B cell (primary cell): ENCODE data around the gene PRKAG2. TPM values are rescaled to one million over a fixed set of nuclear protein-coding genes. Genes with fewer than 3 reads are reported as not detected.
"Not testable (repeated sequence)": the region's sequence is repeated elsewhere in the genome, so short reads cannot be mapped to it uniquely, and the experiment has no call there.

Source experiments
- ATAC-seq: fragments of 200-7000 bp; cut with Tn5 transposase; one replicate; pipeline ENCODE4 v1.10.0; 2021; ENCODE audit warnings: low read depth, mild to moderate bottlenecking, moderate number of reproducible peaks, moderate library complexity
- CTCF ChIA-PET: fragments of 350-600 bp; sonication (Branson Sonifier 250); formaldehyde crosslinking; loops from one replicate; lab custom pipeline; 2021; ENCODE audit warnings: antibody characterized with exemption, inconsistent platforms; lab: Charles Lee
- POLR2A ChIA-PET: fragments of 350-600 bp; sonication (Branson Sonifier 250); formaldehyde crosslinking; loops from one replicate; lab custom pipeline; 2021; ENCODE audit warnings: antibody characterized with exemption; lab: Charles Lee
- DNase-seq: peaks from one replicate; pipeline ENCODE4 v3.0.0; 2013
- H2AFZ ChIP-seq: 2 replicates; pipeline ENCODE4 v1.6.1; 2012; ENCODE audit warnings: mild to moderate bottlenecking, low read depth, low read length; ENCODE audit not compliant: insufficient read depth, poor library complexity, severe bottlenecking
- H3K27ac ChIP-seq, 2 donors: 1 replicate in 1 of 2; 2 replicates in 1 of 2; pipeline ENCODE4 v1.5.1; 2012 to 2013; ENCODE audit warnings: low read length in 2 of 2, mild to moderate bottlenecking in 2 of 2, moderate library complexity in 1 of 2
- H3K27me3 ChIP-seq, 4 experiments: fragments of 200-600 bp in 1 of 4; sonication (generic) in 1 of 4; replicated peaks in 1 of 4; 1 replicate in 2 of 4; 2 replicates in 2 of 4; pipeline versions ENCODE4 v1.6.1 to v1.7.0; 2013 to 2016; ENCODE audit warnings: low read length in 3 of 4, mild to moderate bottlenecking in 2 of 4, mixed read lengths in 1 of 4, moderate library complexity in 1 of 4; ENCODE audit not compliant: insufficient read depth in 4 of 4, control insufficient read depth in 3 of 4; ENCODE audit errors: control extremely low read depth in 1 of 4
- H3K36me3 ChIP-seq, 2 experiments: replicated peaks in 1 of 2; 1 replicate in 1 of 2; 2 replicates in 1 of 2; pipeline versions ENCODE4 v1.6.1 to v1.7.1; 2013; ENCODE audit warnings: low read length in 1 of 2; ENCODE audit not compliant: insufficient read depth in 2 of 2, control insufficient read depth in 1 of 2; ENCODE audit errors: control extremely low read depth in 1 of 2, extremely low read depth in 1 of 2
- H3K4me1 ChIP-seq, 2 donors: fragments of 200-600 bp in 1 of 2; sonication (generic) in 1 of 2; 1 replicate in 1 of 2; 2 replicates in 1 of 2; pipeline versions ENCODE4 v1.5.1 to v1.6.1; 2013 to 2017; ENCODE audit warnings: low read length in 2 of 2; ENCODE audit not compliant: control insufficient read depth in 2 of 2, insufficient read depth in 2 of 2
- H3K4me2 ChIP-seq: replicated peaks from 2 replicates; pipeline ENCODE3; 2012; ENCODE audit warnings: mild to moderate bottlenecking, low read depth, low read length; ENCODE audit not compliant: poor library complexity, severe bottlenecking
- H3K4me3 ChIP-seq, 5 experiments: fragments of 200-600 bp in 1 of 5; sonication (generic) in 1 of 5; 1 replicate in 3 of 5; 2 replicates in 2 of 5; pipeline versions ENCODE4 v1.5.1 to v1.7.0; 2011 to 2016; ENCODE audit warnings: low read length in 4 of 5, mild to moderate bottlenecking in 4 of 5, low read depth in 2 of 5, control low read depth in 1 of 5, moderate library complexity in 1 of 5; ENCODE audit not compliant: insufficient read depth in 1 of 5; ENCODE audit errors: control extremely low read depth in 1 of 5, extremely low read depth in 1 of 5
- H3K79me2 ChIP-seq: fragments of 200-600 bp; sonication (generic); one replicate; pipeline ENCODE4 v1.6.0; 2016; ENCODE audit warnings: low read length; ENCODE audit not compliant: control insufficient read depth, insufficient read depth
- H3K9ac ChIP-seq: fragments of 200-600 bp; sonication (generic); 2 replicates; pipeline ENCODE4 v1.6.1; 2017; ENCODE audit warnings: mild to moderate bottlenecking, low read length, moderate library complexity
- H3K9me3 ChIP-seq, 3 donors: one replicate each; pipeline versions ENCODE4 v1.6.1 to v1.7.1; 2013; ENCODE audit warnings: low read length in 2 of 3; ENCODE audit not compliant: control insufficient read depth in 2 of 3, insufficient read depth in 1 of 3; ENCODE audit errors: control extremely low read depth in 1 of 3
- H4K20me1 ChIP-seq: 2 replicates; pipeline ENCODE4 v1.6.0; 2012; ENCODE audit warnings: mild to moderate bottlenecking, low read length; ENCODE audit not compliant: insufficient read depth, control insufficient read depth, poor library complexity, severe bottlenecking
- H3K27ac Mint-ChIP-seq: one replicate; pipeline ENCODE4 v1.8.0; 2021; ENCODE audit warnings: mixed read lengths
- H3K27me3 Mint-ChIP-seq: one replicate; pipeline ENCODE4 v1.8.0; 2021; ENCODE audit warnings: mixed read lengths
- H3K4me1 Mint-ChIP-seq: one replicate; pipeline ENCODE4 v1.8.0; 2021; ENCODE audit warnings: mixed read lengths
- H3K4me3 Mint-ChIP-seq: one replicate; pipeline ENCODE4 v1.8.0; 2021; ENCODE audit warnings: mixed read lengths
- H3K9me3 Mint-ChIP-seq: one replicate; pipeline ENCODE4 v1.8.0; 2022; ENCODE audit warnings: mixed read lengths; ENCODE audit not compliant: insufficient read depth
- EZH2 ChIP-seq: IDR thresholded peaks from 2 replicates; pipeline ENCODE4 v1.6.1; 2012; ENCODE audit warnings: borderline replicate concordance, low read depth, mild to moderate bottlenecking, moderate library complexity, low read length; ENCODE audit not compliant: insufficient read depth, poor library complexity, severe bottlenecking
- WGBS: methylation state at CpG from one replicate; pipeline ENCODE4 v1.1.5; 2013; ENCODE audit warnings: missing lambda C conversion rate; ENCODE audit not compliant: insufficient coverage; 5-methylcytosine and 5-hydroxymethylcytosine counted together
- intact Hi-C: fragments of 100-400 bp; cut with micrococcal nuclease; formaldehyde crosslinking; loops from one replicate; pipeline ENCODE4 v1.10.0; 2022
- polyA plus RNA-seq: library from polyadenylated mRNA; depleted of rRNA; stranded (reverse); fragments of >200 nt; gene quantifications from 2 replicates; pipeline ENCODE4 v1.2.3, GENCODE V29; 2012
- total RNA-seq, 2 donors: library from RNA; stranded (reverse); fragments of 120-200 nt in 1 of 2; gene quantifications; 1 replicate in 1 of 2; 2 replicates in 1 of 2; pipeline versions ENCODE4 v1.2.3 to v1.2.4, GENCODE V29; 2013 to 2022
- TF ChIP-seq, protein P1 (sequence below): fragments of 200-600 bp; IDR thresholded peaks from one replicate; pipeline ENCODE4 v1.8.0; 2022; ENCODE audit warnings: antibody characterized with exemption, mild to moderate bottlenecking

The PRKAG2 gene
- total and polyA plus RNA-seq, 2 donors (not counting 1 experiment from before 2014, with no cell fraction given) = 22.1 to 56.3 TPM

DNA sequence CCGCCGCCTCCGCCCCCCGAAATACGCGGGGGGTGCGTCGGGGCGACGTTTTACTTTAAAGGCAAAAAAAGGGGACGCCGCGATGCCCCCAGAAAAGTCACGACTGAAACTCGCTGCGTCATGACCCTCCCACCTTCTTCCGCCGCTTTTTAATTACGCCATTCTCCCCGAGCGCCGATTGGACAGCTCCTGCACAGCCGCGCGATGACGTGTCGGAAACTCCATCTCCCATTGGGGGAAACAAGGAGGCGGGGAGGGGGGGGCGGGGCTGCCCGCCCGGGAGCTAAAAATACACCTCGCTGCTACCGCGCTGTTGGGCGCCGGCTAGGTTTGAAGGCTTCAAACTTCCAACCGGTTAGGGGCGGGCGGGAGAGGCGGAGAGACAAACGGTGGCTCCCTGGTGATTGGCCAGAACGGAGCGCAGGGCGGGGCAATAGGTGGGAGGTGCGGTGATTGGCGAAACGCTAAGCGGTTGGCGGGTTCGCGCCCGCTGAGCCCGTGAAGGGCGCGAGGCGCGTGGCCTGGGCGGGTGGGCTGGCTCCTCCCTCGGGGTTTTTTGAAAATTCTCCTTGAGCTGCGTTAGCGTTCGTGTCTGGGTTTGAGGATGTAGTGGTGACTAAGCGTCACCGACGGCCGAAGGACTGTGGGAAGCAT, 357.0 kb downstream of the PRKAG2 start, which contains the start of gene RHEB:
RHEB (minus strand) TSS at position 131 of the 654 bp plus-strand sequence. CDS start 384 bp downstream, outside the sequence.
- ChIA-PET POLR2A (interaction anchor here (0.6 to 1.8 kb wide), 3 partner anchors 27 to 356 kb away, joined by 3 to 14 read pairs (median 3); no protein-coding TSS in a partner anchor), CTCF (interaction anchor here (0.9 to 2.0 kb wide), 4 partner anchors 112 to 263 kb away, joined by 3 to 15 read pairs (median 4); partner anchors contain the start of gene NUB1)
- Histone ChIP-seq H3K27ac (peak within 1 kb of the TSS; percentile 78 to 93), H2AFZ (peak within 1 kb of the TSS; percentile 92), H3K4me3 (peak within 1 kb of the TSS; percentile 63 to 79 (median 74)), H3K9me3 (peaks cover 0 to 7% (median 0%) of the 10 kb centered on the region in 3 donors), H3K9ac (peak within 1 kb of the TSS; percentile 71), H4K20me1 (peaks cover 37% of the 10 kb centered on the region), H3K79me2 (peaks cover 39% of the 10 kb centered on the region), H3K4me1 (peaks cover 18 to 27% of the 10 kb centered on the region in 2 donors), H3K27me3 (peaks cover 0 to 4% (median 2%) of the 10 kb centered on the region in 4 experiments), H3K4me2 (peak within 1 kb of the TSS; percentile 99), H3K36me3 (no peaks in the 10 kb centered on the region)
- intact Hi-C loops = loop anchor here (1.0 to 10.0 kb wide), 5 partner anchors 45 to 357 kb away; partner anchors contain the start of genes ABCF2 and PRKAG2
- H3K9me3 Mint-ChIP-seq = no peaks in the 10 kb centered on the region
- peak within 1 kb of the TSS; percentile 82 for H3K4me3 Mint-ChIP-seq
- H3K4me1 Mint-ChIP-seq = peaks cover 37% of the 10 kb centered on the region
- H3K27ac Mint-ChIP-seq = peak within 1 kb of the TSS; percentile 95
- no peak for TF ChIP-seq EZH2
- TF ChIP-seq, protein P1, sequence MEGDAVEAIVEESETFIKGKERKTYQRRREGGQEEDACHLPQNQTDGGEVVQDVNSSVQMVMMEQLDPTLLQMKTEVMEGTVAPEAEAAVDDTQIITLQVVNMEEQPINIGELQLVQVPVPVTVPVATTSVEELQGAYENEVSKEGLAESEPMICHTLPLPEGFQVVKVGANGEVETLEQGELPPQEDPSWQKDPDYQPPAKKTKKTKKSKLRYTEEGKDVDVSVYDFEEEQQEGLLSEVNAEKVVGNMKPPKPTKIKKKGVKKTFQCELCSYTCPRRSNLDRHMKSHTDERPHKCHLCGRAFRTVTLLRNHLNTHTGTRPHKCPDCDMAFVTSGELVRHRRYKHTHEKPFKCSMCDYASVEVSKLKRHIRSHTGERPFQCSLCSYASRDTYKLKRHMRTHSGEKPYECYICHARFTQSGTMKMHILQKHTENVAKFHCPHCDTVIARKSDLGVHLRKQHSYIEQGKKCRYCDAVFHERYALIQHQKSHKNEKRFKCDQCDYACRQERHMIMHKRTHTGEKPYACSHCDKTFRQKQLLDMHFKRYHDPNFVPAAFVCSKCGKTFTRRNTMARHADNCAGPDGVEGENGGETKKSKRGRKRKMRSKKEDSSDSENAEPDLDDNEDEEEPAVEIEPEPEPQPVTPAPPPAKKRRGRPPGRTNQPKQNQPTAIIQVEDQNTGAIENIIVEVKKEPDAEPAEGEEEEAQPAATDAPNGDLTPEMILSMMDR = no peak
- WGBS = under 1% methylated on average over 56 of the region's 66 CpGs
- DNase-seq (peak; percentile 99), ATAC-seq (peak; percentile 81)
- H3K27me3 Mint-ChIP-seq = peaks cover 3% of the 10 kb centered on the region

DNA sequence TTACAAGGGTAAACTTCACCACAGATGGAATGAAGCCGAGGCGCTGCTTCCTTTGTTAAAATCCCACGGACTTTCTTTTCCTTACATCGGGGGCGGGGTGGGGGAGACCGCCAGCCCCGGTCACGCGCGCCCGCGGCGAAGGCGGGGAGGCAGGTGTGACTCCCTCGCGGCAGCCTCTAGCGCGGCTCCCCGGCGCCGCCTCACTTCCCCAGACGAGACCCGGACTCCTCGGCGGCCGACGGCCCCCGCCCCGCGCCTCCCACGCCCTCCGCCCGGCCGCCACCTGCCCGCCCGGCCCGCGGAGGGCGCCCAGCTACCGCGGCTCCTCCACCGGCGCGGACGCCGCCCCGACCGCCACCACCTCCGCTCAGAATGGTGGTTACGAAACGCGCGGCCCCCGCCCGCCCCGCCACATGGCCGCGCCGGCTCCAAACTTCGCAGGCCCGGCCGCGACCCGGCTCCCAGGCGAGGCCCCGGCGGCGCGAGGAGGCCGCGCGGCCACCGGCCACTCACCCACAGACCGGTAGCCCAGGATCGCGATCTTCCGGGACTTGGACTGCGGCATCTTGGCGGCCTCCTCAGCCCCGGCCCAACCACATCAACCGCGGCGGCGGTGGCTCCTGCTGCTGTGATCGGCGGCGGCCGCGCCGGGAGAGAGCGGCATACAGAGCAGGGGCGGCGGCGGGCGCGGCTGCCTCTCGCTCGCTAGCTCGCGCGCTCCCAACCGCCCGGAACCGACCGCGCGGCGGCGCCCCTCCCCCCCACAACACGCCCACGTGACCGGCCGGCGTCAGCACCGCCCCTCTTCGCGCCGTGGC, 357.8 kb downstream of the PRKAG2 start:
- H2AFZ ChIP-seq, H3K27me3 ChIP-seq, H3K9me3 ChIP-seq, H3K27me3 Mint-ChIP-seq, H3K36me3 ChIP-seq, H3K9me3 Mint-ChIP-seq: not testable (repeated sequence)
- DNase-seq = peak; percentile 86
- peak; percentile 63 for ATAC-seq
- ChIA-PET POLR2A (interaction anchor here (0.6 to 1.8 kb wide), 2 partner anchors 28 to 113 kb away, joined by 3 to 14 read pairs; no protein-coding TSS in a partner anchor), CTCF (interaction anchor here (0.9 to 2.0 kb wide), 4 partner anchors 113 to 264 kb away, joined by 3 to 15 read pairs (median 4); partner anchors contain the start of gene NUB1)
- H3K27ac ChIP-seq = peak overlapping the region; percentile 78 to 93
- peaks cover 45% of the 10 kb centered on the region for H4K20me1 ChIP-seq
- H3K4me3 ChIP-seq = peak overlapping the region; percentile 63 to 79 (median 74)
- peak overlapping the region; percentile 95 for H3K27ac Mint-ChIP-seq
- H3K4me2 ChIP-seq = peak overlapping the region; percentile 99
- intact Hi-C loops = loop anchor here (1.0 to 2.0 kb wide), 2 partner anchors 292 to 358 kb away; partner anchors contain the start of genes ABCF2 and PRKAG2
- peak overlapping the region; percentile 71 for H3K9ac ChIP-seq
- peaks cover 47% of the 10 kb centered on the region for H3K79me2 ChIP-seq
- WGBS = under 1% methylated on average over 78 of the region's 118 CpGs
- peaks cover 18 to 27% of the 10 kb centered on the region in 2 donors for H3K4me1 ChIP-seq
- H3K4me3 Mint-ChIP-seq = peak overlapping the region; percentile 82
- peaks cover 41% of the 10 kb centered on the region for H3K4me1 Mint-ChIP-seq
